T-helper 2 cell treated with Interferon-gamma antibody and Interleukin-4, amounts not matched to agents 5 μg/mL and 100 μg/mL, for 36 hours (primary cell): Measurements from ENCODE around the gene BMAL1.

Experiments
- DNase-seq: peaks from one replicate; pipeline ENCODE4 v3.0.0; 2021; ENCODE audit warnings: low spot score
- H3K27ac Mint-ChIP-seq: one replicate; pipeline ENCODE4 v1.8.0; 2021; ENCODE audit warnings: mild to moderate bottlenecking, mixed read lengths
- H3K27me3 Mint-ChIP-seq: one replicate; pipeline ENCODE4 v1.8.0; 2021; ENCODE audit warnings: low read depth, mixed read lengths
- H3K36me3 Mint-ChIP-seq: one replicate; pipeline ENCODE4 v1.8.0; 2021; ENCODE audit warnings: low read depth, mixed read lengths
- H3K4me1 Mint-ChIP-seq: one replicate; pipeline ENCODE4 v1.8.0; 2021; ENCODE audit warnings: low read depth, mixed read lengths
- H3K4me3 Mint-ChIP-seq: one replicate; pipeline ENCODE4 v1.8.0; 2022; ENCODE audit warnings: mild to moderate bottlenecking, moderate library complexity, mixed read lengths
- H3K9me3 Mint-ChIP-seq: one replicate; pipeline ENCODE4 v1.8.0; 2021; ENCODE audit warnings: mixed read lengths

BMAL1 gene

GRCh38 chr11:13324141-13324540 is 46.6 kb downstream of the BMAL1 start:
- no peak overlapping the region for H3K4me3 Mint-ChIP-seq
- H3K27me3 Mint-ChIP-seq: no peaks in the 10 kb centered on the region
- H3K36me3 Mint-ChIP-seq: peaks cover 7% of the 10 kb centered on the region
- H3K4me1 Mint-ChIP-seq: peaks cover 9% of the 10 kb centered on the region
- no peak overlapping the region for H3K27ac Mint-ChIP-seq
- no peak for DNase-seq
- H3K9me3 Mint-ChIP-seq: no peaks in the 10 kb centered on the region

DNA sequence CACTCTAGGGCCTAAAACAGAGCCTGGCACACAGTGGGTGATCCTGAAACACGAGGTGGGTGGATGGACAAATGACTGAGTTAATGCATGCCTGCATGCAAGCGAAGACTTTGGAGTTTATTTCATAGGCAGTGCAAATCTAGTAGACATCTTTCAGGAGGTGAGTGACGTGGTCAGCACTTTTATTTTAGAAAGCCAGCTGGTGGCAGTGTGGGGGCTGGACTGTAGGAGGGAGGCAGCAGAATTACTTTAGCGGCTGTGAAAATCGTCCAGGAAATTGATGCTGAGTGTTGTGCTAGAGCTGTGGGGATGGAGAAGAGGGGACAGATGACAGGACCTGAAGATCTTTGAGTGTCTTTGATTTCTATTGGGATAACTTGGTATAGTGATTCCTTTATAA is 47.1 kb downstream of the BMAL1 start:
- H3K4me1 Mint-ChIP-seq: peaks cover 8% of the 10 kb centered on the region

DNA sequence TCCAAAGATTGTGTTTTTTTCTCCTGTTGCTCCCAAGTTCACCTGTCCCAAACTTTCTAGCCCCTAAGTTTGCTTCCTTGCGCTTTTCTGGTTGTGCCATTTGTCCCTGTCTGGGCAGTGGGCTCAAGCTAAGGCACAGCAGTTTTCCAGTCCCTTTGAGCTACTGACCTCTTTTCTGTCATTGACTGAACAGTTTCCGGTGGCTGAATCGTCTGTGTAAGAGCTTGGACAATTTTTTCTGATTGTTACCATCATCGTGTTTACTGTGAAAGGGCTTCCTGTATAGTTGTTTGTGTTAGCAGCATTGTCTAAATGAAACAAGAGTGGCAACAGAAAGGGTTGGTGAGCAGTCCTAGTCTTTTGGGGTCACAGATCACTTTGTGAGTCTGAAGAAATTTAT is 49.8 kb downstream of the BMAL1 start:
- Mint-ChIP-seq H3K9me3 (no peaks in the 10 kb centered on the region), H3K4me3 (no peak overlapping the region), H3K36me3 (peaks cover 3% of the 10 kb centered on the region), H3K4me1 (peaks cover 2% of the 10 kb centered on the region), H3K27me3 (no peaks in the 10 kb centered on the region), H3K27ac (no peak overlapping the region)
- no peak for DNase-seq

More for the DNA sequence above, 47.1 kb downstream of the BMAL1 start:
- H3K4me3 Mint-ChIP-seq: no peak overlapping the region
- no peaks in the 10 kb centered on the region for H3K9me3 Mint-ChIP-seq
- no peaks in the 10 kb centered on the region for H3K27me3 Mint-ChIP-seq
- no peak overlapping the region for H3K27ac Mint-ChIP-seq
- H3K36me3 Mint-ChIP-seq: peaks cover 7% of the 10 kb centered on the region
- DNase-seq: no peak

DNA sequence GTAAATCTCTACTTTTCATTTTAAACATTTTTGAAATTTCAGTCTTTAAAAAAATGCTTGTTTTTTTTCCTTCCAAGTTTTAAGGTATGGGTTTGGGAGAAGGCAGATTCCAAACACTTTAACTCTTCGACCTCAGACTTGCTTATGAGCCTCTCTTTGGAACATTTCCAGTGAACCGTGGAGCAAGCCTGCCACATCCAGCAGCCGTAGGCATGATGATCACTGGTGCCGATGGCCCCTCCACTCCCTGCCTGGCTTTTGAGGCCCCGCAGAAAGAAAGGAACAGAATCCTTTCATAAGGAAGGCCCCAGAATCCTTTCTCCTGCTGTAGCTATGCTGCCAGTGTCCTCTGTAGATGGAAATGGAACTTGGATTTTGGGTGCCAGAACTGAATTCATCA is 50.7 kb downstream of the BMAL1 start:
- H3K27ac Mint-ChIP-seq: no peak overlapping the region
- peaks cover 2% of the 10 kb centered on the region for H3K36me3 Mint-ChIP-seq
- peaks cover 5% of the 10 kb centered on the region for H3K4me1 Mint-ChIP-seq
- no peak for DNase-seq
- H3K9me3 Mint-ChIP-seq: no peaks in the 10 kb centered on the region
- no peaks in the 10 kb centered on the region for H3K27me3 Mint-ChIP-seq
- H3K4me3 Mint-ChIP-seq: no peak overlapping the region

GRCh38 chr11:13329670-13330356 is 52.2 kb downstream of the BMAL1 start:
- H3K4me1 Mint-ChIP-seq: peaks cover 4% of the 10 kb centered on the region
- H3K4me3 Mint-ChIP-seq: no peak overlapping the region
- H3K36me3 Mint-ChIP-seq: peaks cover under 1% of the 10 kb centered on the region
- DNase-seq: no peak
- H3K9me3 Mint-ChIP-seq: no peaks in the 10 kb centered on the region
- H3K27me3 Mint-ChIP-seq: no peaks in the 10 kb centered on the region
- H3K27ac Mint-ChIP-seq: no peak overlapping the region

- no peak overlapping the region for H3K4me3 Mint-ChIP-seq
- H3K36me3 Mint-ChIP-seq: no peaks in the 10 kb centered on the region
- no peaks in the 10 kb centered on the region for H3K9me3 Mint-ChIP-seq
- H3K27ac Mint-ChIP-seq: no peak overlapping the region
- peaks cover 7% of the 10 kb centered on the region for H3K4me1 Mint-ChIP-seq
- no peak for DNase-seq
- H3K27me3 Mint-ChIP-seq: no peaks in the 10 kb centered on the region
These were observed 54.5 kb downstream of the BMAL1 start for GRCh38 chr11:13332124-13332523.

DNA sequence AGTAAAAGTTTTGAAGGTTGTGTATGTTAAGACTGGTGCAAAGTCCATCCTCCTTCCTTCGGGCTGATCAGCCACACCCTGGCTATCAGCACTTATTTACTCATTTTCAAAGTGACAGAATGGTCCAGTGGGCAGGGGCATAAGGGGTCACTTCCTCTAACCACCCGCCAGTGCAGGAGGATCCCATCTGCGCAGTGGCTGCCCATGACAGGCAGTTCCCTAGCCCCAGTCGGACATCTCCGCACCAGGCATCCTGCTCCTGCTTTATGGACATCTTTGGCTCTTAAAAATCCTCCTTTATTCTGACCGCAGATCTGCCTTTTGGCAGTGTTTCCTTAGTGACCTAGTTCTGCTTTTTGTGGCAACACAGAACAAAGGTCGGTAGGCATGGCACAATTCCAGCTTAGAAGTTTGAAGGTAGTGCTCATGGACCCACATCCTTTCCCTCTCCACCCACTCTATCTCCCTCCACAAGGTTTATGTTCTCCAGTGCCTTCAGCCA is 55.9 kb downstream of the BMAL1 start:
- DNase-seq: no peak
- no peaks in the 10 kb centered on the region for H3K27me3 Mint-ChIP-seq
- peaks cover 18% of the 10 kb centered on the region for H3K4me1 Mint-ChIP-seq
- H3K27ac Mint-ChIP-seq: no peak overlapping the region
- H3K4me3 Mint-ChIP-seq: no peak overlapping the region
- no peaks in the 10 kb centered on the region for H3K9me3 Mint-ChIP-seq
- no peaks in the 10 kb centered on the region for H3K36me3 Mint-ChIP-seq

DNA sequence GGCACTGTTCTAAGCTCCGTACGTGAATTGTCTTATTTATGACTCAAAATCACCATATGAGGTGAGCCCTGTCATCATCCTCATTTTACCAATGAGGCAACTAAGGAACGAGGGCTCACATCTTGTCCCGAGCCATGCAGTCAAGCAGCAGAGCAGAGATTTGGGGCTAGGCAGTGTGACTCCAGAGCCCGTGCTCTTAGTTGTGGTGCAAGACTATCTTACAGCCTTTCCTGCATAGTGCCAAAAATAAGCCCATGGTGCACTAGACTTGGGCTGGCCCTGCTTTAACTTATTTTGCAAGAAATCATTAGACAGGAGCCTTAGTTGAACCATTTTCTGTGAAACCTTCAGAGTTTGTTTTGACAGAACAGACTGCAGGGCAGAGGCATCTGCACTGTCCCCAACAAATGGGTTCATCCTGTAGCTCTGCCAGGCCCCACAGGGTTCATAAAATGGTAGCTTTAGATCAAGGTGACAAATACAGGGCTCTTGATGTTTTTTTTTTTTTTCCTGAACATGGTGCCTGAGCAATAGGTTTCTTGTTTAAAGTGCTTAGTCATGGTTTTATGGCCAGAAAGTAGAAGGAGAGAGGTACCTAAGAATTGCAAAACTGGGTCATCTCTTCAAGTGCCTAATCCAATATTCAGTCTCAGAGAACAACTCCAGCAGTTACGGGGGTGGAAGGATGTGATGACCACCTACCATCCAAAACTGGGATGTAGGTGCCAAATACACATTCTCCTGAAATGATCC is 56.6 kb downstream of the BMAL1 start:
- Mint-ChIP-seq H3K27me3 (no peaks in the 10 kb centered on the region), H3K4me3 (no peak overlapping the region), H3K36me3 (no peaks in the 10 kb centered on the region), H3K9me3 (no peaks in the 10 kb centered on the region), H3K4me1 (peaks cover 25% of the 10 kb centered on the region), H3K27ac (no peak overlapping the region)
- DNase-seq: no peak

GRCh38 chr11:13335319-13335718 is 57.7 kb downstream of the BMAL1 start:
- no peak overlapping the region for H3K4me3 Mint-ChIP-seq
- no peaks in the 10 kb centered on the region for H3K36me3 Mint-ChIP-seq
- peak; percentile 46 for DNase-seq
- no peaks in the 10 kb centered on the region for H3K9me3 Mint-ChIP-seq
- peaks cover 32% of the 10 kb centered on the region for H3K4me1 Mint-ChIP-seq
- peak overlapping the region; percentile 20 for H3K27ac Mint-ChIP-seq
- no peaks in the 10 kb centered on the region for H3K27me3 Mint-ChIP-seq

DNA sequence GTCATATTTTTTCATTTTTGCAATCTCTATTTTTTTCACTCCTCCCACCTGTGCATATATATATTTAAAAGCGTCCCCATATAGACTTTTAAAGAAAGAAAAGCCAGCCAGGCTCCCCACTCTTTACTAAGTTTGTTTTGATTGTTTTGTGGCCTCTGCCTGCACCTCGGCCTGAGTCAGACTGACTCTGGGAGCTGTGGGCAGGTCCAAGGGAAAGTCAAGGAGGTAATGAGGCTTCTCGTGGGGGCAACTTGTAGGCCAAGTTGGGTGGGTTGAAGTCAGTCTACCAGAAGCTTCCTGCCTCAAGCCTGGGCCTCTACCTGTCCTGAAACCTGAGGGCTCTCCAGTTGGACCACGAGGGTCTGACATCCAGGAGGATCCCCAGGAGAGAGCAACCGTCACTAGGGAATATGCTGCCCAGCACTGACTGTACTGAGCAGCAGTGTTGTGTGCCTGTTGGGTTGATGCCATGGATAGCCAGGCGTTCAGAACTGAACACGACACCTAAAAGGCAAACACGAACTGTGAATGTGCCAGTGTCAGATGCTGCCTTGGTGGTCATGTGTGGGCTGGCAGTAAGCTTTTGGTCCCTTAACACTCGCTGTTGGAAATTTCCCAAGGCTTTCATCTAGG is 58.8 kb downstream of the BMAL1 start:
- no peak overlapping the region for H3K4me3 Mint-ChIP-seq
- H3K27ac Mint-ChIP-seq: no peak overlapping the region
- H3K27me3 Mint-ChIP-seq: no peaks in the 10 kb centered on the region
- peaks cover 33% of the 10 kb centered on the region for H3K4me1 Mint-ChIP-seq
- DNase-seq: no peak
- H3K36me3 Mint-ChIP-seq: no peaks in the 10 kb centered on the region
- H3K9me3 Mint-ChIP-seq: no peaks in the 10 kb centered on the region

DNA sequence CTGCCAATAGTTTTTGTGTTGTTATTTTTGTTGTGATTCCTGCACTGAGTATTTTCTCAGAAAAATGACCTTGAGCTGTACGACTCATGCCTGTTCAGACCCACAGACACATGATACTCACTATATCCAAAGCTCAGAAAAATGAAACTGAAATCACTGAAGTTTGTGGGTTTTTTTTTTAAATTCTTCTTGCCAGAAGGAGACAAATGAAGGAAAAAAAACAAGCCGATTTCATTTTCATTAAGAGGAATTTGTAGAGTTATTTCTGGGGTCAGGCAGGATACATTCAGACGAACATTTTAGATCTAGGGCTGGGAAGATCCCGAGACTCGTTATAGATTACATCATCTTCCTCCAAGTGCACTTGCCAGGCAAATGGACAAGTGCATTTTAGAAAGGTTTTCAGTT is 60.4 kb downstream of the BMAL1 start:
- H3K36me3 Mint-ChIP-seq: no peaks in the 10 kb centered on the region
- peak overlapping the region; percentile 67 for H3K27ac Mint-ChIP-seq
- H3K4me1 Mint-ChIP-seq: peaks cover 31% of the 10 kb centered on the region
- peak overlapping the region; percentile 65 for H3K4me3 Mint-ChIP-seq
- H3K9me3 Mint-ChIP-seq: no peaks in the 10 kb centered on the region
- H3K27me3 Mint-ChIP-seq: no peaks in the 10 kb centered on the region
- DNase-seq: no peak

GRCh38 chr11:13338427-13339069 is 61.0 kb downstream of the BMAL1 start:
- DNase-seq: peak; percentile 20
- Mint-ChIP-seq H3K36me3 (no peaks in the 10 kb centered on the region), H3K9me3 (no peaks in the 10 kb centered on the region), H3K4me3 (peak overlapping the region; percentile 65), H3K27ac (peak overlapping the region; percentile 67), H3K27me3 (no peaks in the 10 kb centered on the region), H3K4me1 (peaks cover 31% of the 10 kb centered on the region)

- peak overlapping the region; percentile 65 for H3K4me3 Mint-ChIP-seq
- H3K27me3 Mint-ChIP-seq: no peaks in the 10 kb centered on the region
- H3K27ac Mint-ChIP-seq: peak overlapping the region; percentile 16
- H3K9me3 Mint-ChIP-seq: no peaks in the 10 kb centered on the region
- H3K36me3 Mint-ChIP-seq: no peaks in the 10 kb centered on the region
- peaks cover 33% of the 10 kb centered on the region for H3K4me1 Mint-ChIP-seq
- no peak for DNase-seq
These were observed 61.9 kb downstream of the BMAL1 start for GRCh38 chr11:13339195-13340153.
